ENCODE data around the gene DENND1C.

DENND1C gene

GRCh38 chr19:6418562-6418932 is 63.0 kb downstream of the DENND1C start:
- DNase-seq, result no peak

GRCh38 chr19:6417713-6418561 is 63.6 kb downstream of the DENND1C start:
- no peak for DNase-seq
